ENCODE data around the gene CTIF.

- no peak for TF ChIP-seq CTCF (IDR thresholded peaks at IDR 0.05)
- TF ChIP-seq POLR2A (IDR thresholded peaks at IDR 0.05): no peak
Measured at GRCh38 chr18:48661421-48661820, 122.6 kb downstream of the CTIF start.

Data from heart left ventricle (tissue), 13 donors.